Right lobe of liver (tissue), 6 donors: ENCODE results near the gene NPFFR1. TPM values are rescaled to one million over a fixed set of nuclear protein-coding genes. Genes with fewer than 3 reads are reported as not detected.

Experiments used
- ATAC-seq, 4 donors: fragments of 200-7000 bp; cut with Tn5 transposase; one replicate each; pipeline ENCODE4 v1.9.1; 2020; ENCODE audit warnings: mild to moderate bottlenecking in 4 of 4, moderate library complexity in 4 of 4
- DNase-seq, 3 donors: peaks; one replicate each; pipeline ENCODE4 v3.0.0-alpha.2; 2020
- H3K27ac ChIP-seq, 3 donors: fragments of 200-600 bp; one replicate each; pipeline ENCODE4 v1.8.0; 2022
- H3K27me3 ChIP-seq, 2 donors: fragments of 200-600 bp; one replicate each; pipeline ENCODE4 v1.8.0; 2022
- H3K36me3 ChIP-seq, 4 donors: fragments of 200-600 bp; sonication (generic) in 1 of 4; one replicate each; pipeline versions ENCODE4 v1.5.1 to v1.8.0; 2017 to 2022; ENCODE audit warnings: control low read depth in 1 of 4
- H3K4me1 ChIP-seq, 4 donors: fragments of 200-600 bp; sonication (generic) in 1 of 4; one replicate each; pipeline versions ENCODE4 v1.5.1 to v1.8.0; 2017 to 2022; ENCODE audit warnings: control low read depth in 1 of 4
- H3K4me3 ChIP-seq, 3 donors: fragments of 200-600 bp; one replicate each; pipeline ENCODE4 v1.8.0; 2022
- H3K9me3 ChIP-seq, 4 donors: fragments of 200-600 bp; sonication (generic) in 1 of 4; one replicate each; pipeline versions ENCODE4 v1.5.1 to v1.8.0; 2017 to 2022; ENCODE audit warnings: control low read depth in 1 of 4
- POLR2A ChIP-seq: fragments of 450-650 bp; IDR thresholded peaks from one replicate; pipeline ENCODE4 v1.6.1; 2017; ENCODE audit warnings: antibody characterized with exemption, mild to moderate bottlenecking
- WGBS: methylation state at CpG from one replicate; pipeline ENCODE4 v1.1.6; 2018; ENCODE audit warnings: low coverage, low lambda C conversion rate; ENCODE audit not compliant: insufficient coverage; ENCODE audit errors: missing lambda C conversion rate; 5-methylcytosine and 5-hydroxymethylcytosine counted together
- intact Hi-C, 2 donors: fragments of 100-400 bp; cut with DNase I; formaldehyde crosslinking; loops; one replicate each; pipeline versions ENCODE4 v1.11.2 to v1.14.1; 2022
- total RNA-seq, 6 experiments: library from RNA; depleted of rRNA in 2 of 6; stranded (reverse); fragments of >200 nt in 2 of 6; fragmentation: NEBNext Ultra II Directional in 3 of 6; extraction: Animal tissue kit (Norgen Biotek cat#: 25700) in 3 of 6; gene quantifications; one replicate each; pipeline versions ENCODE4 v1.1.0 to v1.2.4, GENCODE V29; 2016 to 2023
- TF ChIP-seq, protein P1 (sequence below), 4 donors: fragments of 200-600 bp in 3 of 4; fragments of 450-650 bp in 1 of 4; IDR thresholded peaks; one replicate each; pipeline versions ENCODE4 v1.5.1 to v1.8.0; 2016 to 2022; ENCODE audit warnings: antibody characterized with exemption in 4 of 4, mild to moderate bottlenecking in 2 of 4
- donor health status: DM: no; HTN: yes; CAD: no.
- donor health status: DM: no; HTN: no; CAD: no.
- donor health status: DM: no; HTN: no; CAD: no.
- donor health status: DM: no; HTN: yes; CAD: no.
- donor health status: DM: no; HTN: yes; CAD: no.

NPFFR1 gene
- total RNA-seq, 6 experiments from 2014 or later, result not detected

DNA sequence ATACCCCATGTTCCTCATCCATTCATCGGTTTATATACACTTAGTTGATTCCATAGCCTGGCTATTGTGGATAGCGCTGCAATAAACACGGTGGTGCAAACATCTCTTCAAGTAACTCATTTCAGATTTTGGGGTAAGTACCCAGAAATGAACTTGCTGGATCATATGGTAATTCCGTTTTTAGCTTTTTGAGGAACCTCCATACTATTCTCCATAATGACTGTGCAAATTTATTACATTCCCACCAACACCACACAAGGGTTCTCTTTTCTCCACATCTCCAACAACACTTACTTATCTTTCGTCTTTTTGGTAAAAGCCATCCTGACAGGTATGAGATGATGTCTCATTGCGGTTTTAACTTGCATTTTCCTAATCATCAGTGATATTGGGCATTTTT is 3.7 kb downstream of the NPFFR1 start:
- DNase-seq (no peak), ATAC-seq (no peak)
- H3K36me3 ChIP-seq, result no peaks in the 10 kb centered on the region
- intact Hi-C loops, result no loop called here
- no peak for TF ChIP-seq POLR2A
- TF ChIP-seq, protein P1, sequence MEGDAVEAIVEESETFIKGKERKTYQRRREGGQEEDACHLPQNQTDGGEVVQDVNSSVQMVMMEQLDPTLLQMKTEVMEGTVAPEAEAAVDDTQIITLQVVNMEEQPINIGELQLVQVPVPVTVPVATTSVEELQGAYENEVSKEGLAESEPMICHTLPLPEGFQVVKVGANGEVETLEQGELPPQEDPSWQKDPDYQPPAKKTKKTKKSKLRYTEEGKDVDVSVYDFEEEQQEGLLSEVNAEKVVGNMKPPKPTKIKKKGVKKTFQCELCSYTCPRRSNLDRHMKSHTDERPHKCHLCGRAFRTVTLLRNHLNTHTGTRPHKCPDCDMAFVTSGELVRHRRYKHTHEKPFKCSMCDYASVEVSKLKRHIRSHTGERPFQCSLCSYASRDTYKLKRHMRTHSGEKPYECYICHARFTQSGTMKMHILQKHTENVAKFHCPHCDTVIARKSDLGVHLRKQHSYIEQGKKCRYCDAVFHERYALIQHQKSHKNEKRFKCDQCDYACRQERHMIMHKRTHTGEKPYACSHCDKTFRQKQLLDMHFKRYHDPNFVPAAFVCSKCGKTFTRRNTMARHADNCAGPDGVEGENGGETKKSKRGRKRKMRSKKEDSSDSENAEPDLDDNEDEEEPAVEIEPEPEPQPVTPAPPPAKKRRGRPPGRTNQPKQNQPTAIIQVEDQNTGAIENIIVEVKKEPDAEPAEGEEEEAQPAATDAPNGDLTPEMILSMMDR (IDR thresholded peaks at IDR 0.05), result no peak
- H3K4me1 ChIP-seq, result peaks cover 0 to 5% (median 0%) of the 10 kb centered on the region in 4 donors
- WGBS, result 77% methylated on average over 6 of the region's 6 CpGs
- peaks cover 8 to 12% of the 10 kb centered on the region in 2 donors for H3K27me3 ChIP-seq
- H3K9me3 ChIP-seq, result no peaks in the 10 kb centered on the region
- no peak overlapping the region for H3K4me3 ChIP-seq
- no peak overlapping the region for H3K27ac ChIP-seq

DNA sequence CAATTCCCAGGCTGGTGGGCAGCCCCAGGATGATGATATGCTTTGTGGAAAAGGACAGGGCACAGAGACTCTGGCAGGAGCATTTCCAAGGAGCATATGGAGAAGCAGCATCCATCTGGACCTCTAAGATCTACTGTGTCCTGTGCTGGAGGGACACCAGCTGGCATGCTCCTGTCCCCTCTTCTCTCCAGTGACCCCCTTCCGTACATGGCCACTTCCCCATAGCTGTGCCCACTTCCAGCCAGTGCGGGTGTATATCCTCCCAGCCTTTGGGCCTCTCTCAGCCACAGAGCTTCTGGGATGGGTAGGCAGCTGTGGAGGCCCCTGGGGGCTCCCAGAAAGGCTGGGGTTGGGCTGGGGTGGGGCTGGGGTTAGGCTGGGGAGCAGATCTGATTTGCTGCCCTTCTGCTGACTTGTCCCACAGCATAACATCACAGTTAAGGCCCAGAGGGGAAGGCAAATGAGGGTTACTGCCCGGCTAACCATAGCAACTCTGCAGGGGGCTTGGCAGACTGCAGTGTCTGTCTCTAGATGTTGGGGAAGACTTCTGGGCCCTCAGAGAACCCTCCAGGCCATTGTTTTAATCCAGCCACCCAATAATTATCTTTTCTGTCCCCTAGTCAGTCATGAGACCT is 6.3 kb downstream of the NPFFR1 start:
- WGBS, result 64% methylated on average over 2 of the region's 3 CpGs
- no peaks in the 10 kb centered on the region for H3K4me1 ChIP-seq
- DNase-seq (no peak), ATAC-seq (no peak)
- H3K9me3 ChIP-seq, result no peaks in the 10 kb centered on the region
- H3K27ac ChIP-seq, result no peak overlapping the region
- no peak overlapping the region for H3K4me3 ChIP-seq
- no peaks in the 10 kb centered on the region for H3K36me3 ChIP-seq
- no peaks in the 10 kb centered on the region for H3K27me3 ChIP-seq
- TF ChIP-seq POLR2A, result no peak
- TF ChIP-seq, protein P1 (IDR thresholded peaks at IDR 0.05), result no peak
- intact Hi-C loops, result no loop called here

DNA sequence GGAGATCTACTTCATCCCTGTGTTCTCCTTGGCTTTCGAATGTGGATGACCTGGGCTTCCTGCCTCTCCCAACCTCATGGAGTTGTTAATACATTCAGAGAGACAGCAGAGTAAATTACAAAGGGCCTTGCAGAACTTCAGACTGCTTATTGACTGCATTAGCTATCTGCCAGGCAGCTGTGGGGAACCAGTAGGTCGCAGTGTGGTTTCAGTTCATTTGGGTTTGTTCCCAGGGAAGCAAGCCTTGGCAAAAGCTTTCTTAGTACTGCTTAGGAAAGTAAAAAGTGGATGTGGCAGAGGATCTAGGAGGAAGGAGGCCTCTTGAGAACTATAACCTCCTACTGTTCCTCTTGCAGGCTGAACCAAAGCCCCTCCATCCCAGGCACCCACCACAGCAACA is 9.2 kb downstream of the NPFFR1 start:
- no peak for TF ChIP-seq POLR2A
- TF ChIP-seq, protein P1 (IDR thresholded peaks at IDR 0.05), result no peak
- Histone ChIP-seq H3K4me1 (no peaks in the 10 kb centered on the region), H3K36me3 (no peaks in the 10 kb centered on the region), H3K4me3 (no peak overlapping the region), H3K9me3 (no peaks in the 10 kb centered on the region), H3K27ac (no peak overlapping the region), H3K27me3 (no peaks in the 10 kb centered on the region)
- peak; percentile 30 to 75 (median 50) for ATAC-seq
- intact Hi-C loops, result no loop called here
- DNase-seq, result no peak
- WGBS, result 61% methylated on average over 2 of the region's 2 CpGs

DNA sequence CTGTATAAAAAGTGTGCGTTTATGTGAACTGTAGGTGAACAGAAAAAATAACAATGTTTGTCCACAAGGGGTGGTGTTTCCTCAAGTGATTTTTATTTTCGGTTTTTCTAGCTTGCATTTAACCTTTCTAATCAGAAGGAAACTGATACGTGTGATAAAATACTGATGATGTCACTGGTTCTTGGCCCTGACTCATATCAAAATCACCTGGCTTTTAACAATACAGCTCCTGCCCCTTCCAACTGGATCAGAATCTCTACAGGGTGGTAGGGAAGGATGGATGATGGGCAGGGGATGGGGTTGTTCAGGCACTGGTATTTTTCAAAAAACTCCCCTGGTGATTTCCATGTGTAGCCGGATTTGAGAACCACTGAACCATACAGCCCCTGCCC is 10.9 kb downstream of the NPFFR1 start:
- peak in 3 of 4 donors; percentile 35 to 75 (median 45) for ATAC-seq
- 15% methylated on average over 4 of the region's 4 CpGs for WGBS
- intact Hi-C loops, result no loop called here

More for the DNA sequence above, 10.9 kb downstream of the NPFFR1 start:
- H3K27ac ChIP-seq, result no peak overlapping the region
- no peaks in the 10 kb centered on the region for H3K9me3 ChIP-seq
- H3K27me3 ChIP-seq, result no peaks in the 10 kb centered on the region
- no peaks in the 10 kb centered on the region for H3K36me3 ChIP-seq
- H3K4me3 ChIP-seq, result no peak overlapping the region
- DNase-seq, result no peak
- TF ChIP-seq POLR2A, result no peak
- TF ChIP-seq, protein P1 (IDR thresholded peaks at IDR 0.05), result peak; percentile 48 to 54 (median 50)
- no peaks in the 10 kb centered on the region for H3K4me1 ChIP-seq
